ENCODE data around the gene TGOLN2.
"Not testable (repeated sequence)": the region's sequence is repeated elsewhere in the genome, so short reads cannot be mapped to it uniquely, and the experiment has no call there.

The TGOLN2 gene

GRCh38 chr2:85327822-85328617 is at the start of gene TGOLN2:
Gene TGOLN2 (minus strand): TSS chr2:85327989. CDS start chr2:85327962, 27 bp downstream.
- peak; percentile 94 for DNase-seq

DNA sequence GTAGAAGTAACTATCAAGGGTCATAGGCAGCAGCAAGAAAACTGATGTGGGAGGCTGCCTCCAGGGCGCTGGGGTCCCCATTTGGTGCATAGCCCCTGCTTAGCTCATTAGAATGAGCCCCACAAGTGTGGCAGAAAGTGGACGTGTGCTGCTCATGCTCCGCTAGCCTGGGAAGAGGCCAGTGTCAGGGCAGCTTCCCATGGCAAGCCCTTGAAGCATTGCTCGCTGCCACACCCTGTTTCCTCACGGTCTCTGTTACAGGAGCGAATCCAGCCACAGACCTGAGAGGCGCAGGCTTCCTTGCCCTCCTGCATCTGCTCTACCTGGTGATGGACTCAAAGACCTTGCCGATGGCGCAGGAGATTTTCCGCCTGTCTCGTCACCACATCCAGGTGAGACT is 49.3 kb upstream of the TGOLN2 start:
- DNase-seq: no peak

DNA sequence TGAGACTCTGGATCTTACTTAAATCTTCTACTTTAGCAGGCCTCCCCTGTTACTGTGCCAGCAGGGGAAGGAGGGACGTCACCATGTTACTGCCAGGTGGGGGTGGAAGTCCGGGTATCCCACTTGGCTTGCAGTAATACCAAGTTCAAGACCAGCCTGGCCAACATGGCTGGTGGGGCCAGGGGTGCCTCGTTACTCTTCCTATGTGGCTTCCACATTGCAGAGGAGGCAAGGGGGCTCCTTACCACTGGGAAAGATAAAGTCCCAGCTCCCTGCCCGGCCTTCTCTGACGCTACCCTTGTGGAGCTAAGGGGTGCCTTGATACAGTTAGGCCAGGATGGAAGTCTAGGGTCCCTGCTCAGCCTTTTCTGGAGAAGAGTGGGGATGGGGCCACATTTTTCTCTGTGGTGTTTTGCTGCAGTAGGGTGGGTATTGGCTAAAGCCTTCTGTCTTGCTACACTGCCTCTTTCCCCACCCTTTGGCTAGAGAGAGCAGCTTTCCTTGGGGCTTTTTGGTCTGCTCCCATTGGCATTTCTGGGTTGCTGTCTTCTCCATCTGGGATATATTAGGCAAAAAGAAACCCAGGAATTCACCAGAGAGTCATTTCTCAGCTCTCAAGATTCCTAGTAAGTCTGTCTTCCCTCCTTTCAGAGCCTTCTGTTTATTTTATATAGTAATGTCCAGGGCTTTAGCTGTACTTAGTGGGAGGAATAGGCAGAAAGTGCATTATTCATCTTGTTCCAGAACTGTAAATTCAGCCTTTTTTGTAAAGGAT is 48.7 kb upstream of the TGOLN2 start:
- no peak for DNase-seq

- DNase-seq: no peak
Observed at GRCh38 chr2:85371045-85371444, 43.3 kb upstream of the TGOLN2 start.

GRCh38 chr2:85369500-85369899 is 41.7 kb upstream of the TGOLN2 start:
- DNase-seq: no peak

- no peak for DNase-seq
Observed at GRCh38 chr2:85368921-85369320, 41.1 kb upstream of the TGOLN2 start.

- DNase-seq: no peak
Observed at GRCh38 chr2:85367180-85367579, 39.4 kb upstream of the TGOLN2 start.

DNA sequence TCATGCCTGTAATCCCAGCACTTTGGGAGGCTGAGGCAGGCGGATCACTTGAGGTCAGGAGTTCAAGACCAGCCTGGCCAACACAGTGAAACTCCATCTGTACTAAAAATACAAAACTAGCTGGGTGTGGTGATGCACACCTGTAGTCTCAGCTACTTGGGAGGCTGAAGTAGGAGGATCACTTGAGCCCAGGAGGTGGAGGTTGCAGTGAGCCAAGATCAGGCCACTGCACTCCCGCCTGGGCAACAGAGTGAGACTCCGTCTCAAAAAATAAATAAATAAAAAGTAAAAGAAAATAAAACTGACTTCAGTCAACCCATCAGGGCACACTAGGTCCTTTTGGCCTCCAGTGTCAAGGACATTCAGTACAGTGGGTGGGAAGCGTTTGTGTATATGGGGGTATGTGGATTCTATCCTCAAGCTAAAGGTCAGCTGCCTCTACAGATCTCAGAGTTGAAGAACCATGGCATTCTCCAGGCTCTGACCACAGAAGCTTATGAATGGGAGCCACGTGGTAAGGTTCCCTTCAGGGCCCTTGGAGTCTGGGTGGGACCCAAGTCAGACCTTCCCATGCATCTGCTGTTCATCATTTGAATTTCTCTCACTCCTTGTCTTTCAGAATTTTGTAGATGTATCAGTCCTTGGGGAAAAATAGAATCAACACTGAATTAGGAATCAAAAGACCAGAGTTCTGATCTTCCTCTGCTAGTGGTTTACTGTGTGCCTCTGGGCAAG is 35.0 kb upstream of the TGOLN2 start:
- DNase-seq: not testable (repeated sequence)

DNA sequence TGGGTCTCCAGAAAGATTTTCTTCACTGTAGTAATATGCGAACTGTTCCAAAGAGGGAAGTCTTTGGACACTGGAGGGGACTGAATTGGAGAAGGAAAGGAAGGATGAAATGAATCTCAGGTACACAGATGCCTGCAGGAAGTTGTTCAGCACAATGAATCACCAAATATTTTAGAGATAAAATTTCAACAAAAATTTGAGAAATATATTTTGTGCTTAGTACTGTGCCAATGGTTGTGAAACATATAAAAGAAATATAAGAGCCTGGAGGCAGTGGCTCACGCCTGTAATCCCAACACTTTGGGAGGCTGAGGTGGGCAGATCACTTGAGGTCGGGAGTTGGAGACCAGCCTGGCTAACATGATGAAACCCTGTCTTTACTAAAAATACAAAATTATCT is 29.9 kb upstream of the TGOLN2 start:
- no peak for DNase-seq

DNA sequence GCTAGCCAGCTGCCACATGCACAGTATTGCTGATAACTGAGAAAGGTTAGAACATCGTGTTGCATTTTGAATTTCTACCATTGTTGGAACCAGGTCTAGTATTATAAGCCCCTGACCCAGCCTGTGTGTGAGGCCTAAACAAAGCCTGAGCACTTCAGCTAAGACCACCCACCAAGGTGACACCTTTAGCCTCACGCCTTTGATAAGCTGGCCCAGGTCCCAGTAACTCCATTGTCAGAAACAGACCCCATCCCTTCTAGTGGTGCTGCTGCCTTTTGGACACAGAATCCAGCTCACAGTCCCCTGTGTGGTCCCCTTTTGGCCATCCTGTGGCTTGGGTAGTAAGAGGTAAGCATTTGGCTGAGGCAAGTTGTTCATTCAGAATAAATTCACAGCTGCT is 28.4 kb upstream of the TGOLN2 start:
- no peak for DNase-seq

GRCh38 chr2:85355521-85355920 is 27.7 kb upstream of the TGOLN2 start:
- peak; percentile 29 for DNase-seq

DNA sequence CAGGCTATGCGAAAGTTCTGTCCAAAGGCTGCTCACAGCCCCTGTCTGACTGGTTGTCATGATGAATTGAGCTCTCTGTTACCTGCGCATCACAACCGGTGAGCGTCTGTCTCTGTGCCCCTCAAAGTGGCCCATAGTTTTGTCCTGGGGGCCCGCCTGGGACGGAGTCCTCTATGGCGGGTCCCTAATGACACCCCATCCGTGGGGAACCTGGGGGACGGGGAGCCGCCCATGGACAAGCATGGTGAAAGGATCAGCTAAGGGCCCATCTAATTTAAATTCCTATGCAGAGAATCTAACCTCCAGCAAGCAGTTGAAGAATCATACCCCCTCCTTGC is 27.3 kb upstream of the TGOLN2 start:
- DNase-seq: no peak

DNA sequence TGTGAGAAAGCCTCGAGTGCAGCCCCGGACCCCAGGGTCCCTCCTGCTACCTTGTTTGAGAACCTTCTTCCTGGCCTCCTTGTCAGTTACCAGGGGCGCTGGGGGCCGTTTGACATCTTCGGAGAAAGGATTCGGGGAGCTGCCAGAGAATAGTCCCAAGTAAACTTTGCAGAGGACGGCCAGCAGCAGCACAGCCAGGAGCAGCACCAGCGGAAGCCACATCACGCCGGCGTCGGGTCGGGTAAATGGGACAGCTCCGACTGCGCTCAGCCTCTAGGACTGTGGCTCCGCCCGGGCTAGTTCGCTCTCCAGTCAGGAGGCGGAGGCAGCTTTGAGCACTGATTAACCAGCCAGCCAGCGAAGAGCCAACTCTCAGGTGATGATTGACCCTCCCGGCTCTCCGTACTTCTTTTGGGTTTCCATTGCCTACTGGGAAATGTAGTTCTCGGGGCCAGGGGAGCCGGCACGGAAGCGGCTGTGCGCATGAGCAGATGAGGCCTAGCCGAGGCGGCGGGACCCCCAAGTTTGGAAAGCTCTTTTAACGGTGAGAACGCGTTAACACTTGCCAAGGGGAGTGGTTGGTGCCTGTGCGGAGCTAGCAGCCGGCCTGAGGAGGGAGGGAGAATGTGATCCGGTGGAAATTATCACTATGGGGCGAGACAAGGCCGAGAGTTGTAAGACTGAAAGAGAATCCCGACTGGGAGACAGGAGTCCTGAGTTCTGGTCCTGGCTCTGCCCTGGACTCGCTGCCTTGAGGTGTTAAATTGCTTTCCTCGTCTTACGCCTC is 26.7 kb upstream of the TGOLN2 start, which contains the start of the genes ELMOD3 and RETSAT:
ELMOD3 (plus strand) TSS at position 484 of the 787 bp plus-strand sequence. CDS start 2,430 bp downstream, outside the sequence.
RETSAT (minus strand) TSS at position 243 of the 787 bp plus-strand sequence; CDS start at position 222, 21 bp downstream.
- peak; percentile 99 for DNase-seq

DNA sequence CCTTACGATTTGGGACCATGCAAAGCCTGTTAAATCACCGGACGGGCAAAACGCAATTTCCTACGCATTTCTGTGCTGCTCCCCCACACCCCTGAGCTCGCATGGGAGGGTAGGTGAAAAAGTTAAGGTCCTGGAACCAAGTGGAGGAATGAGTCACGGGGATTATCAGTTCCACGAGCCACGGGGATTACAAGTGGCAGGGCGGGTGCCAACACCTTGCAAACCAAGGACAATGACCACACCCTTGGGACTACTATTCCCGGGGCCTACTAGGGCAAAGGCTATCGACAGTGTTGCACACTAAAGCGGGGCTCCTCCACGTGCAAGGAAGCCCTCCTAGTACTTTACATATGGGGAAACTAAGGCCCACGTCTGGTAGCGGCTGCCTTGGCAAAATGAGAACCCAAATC is 26.1 kb upstream of the TGOLN2 start:
- peak; percentile 28 for DNase-seq

DNA sequence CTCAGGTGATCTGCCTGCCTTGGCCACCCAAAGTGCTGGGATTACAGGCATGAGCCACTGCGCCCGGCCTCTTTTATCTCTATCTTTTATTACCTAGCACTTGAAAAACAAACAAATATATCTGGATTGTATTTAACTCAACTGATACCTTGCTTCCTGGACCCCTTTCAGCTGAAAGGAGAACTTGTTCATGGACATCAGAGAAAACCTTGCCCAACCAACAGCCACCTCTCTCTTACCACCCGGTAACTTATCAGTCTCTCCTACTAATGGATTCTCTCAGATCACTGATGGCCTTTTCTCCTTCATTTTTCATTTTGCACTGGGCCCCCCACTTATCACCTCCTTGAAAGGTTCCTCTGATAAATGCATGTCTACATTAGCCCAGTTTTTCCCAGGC is 19.8 kb upstream of the TGOLN2 start:
- DNase-seq: no peak

DNA sequence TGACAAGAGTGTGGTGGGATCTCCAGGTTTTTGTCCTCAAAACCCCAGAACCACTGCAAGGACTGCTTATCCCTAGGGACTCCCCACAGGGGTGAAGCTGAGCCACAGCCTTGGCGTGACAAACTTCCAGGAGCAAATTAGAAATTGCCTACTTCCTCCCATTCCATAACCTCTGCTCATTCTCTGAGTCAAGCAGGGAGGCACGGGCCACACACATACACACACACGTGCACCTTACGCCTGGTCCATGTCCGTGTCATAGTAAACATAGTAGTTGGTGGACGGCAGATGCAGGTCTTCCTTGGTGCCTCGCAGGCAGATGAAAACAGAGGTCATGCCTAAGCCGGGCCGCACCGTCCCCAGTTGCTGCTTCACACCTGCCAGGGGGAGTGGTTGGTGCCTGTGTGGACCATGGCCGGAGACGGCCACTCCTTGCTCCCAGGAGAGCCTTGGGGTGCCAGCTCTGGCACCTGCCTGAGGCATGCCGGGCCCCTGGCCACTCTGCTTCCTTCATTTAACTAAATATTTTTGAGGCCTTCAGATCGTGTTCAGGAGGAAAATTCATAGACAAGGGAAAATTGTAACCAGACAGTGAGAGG is 16.7 kb upstream of the TGOLN2 start:
- DNase-seq: no peak

- not testable (repeated sequence) for DNase-seq
Observed at GRCh38 chr2:85343207-85343895, 15.6 kb upstream of the TGOLN2 start.

- DNase-seq: peak; percentile 6
Observed at GRCh38 chr2:85342156-85342555, 14.4 kb upstream of the TGOLN2 start.

GRCh38 chr2:85341269-85342029 is 13.7 kb upstream of the TGOLN2 start:
- no peak for DNase-seq

DNA sequence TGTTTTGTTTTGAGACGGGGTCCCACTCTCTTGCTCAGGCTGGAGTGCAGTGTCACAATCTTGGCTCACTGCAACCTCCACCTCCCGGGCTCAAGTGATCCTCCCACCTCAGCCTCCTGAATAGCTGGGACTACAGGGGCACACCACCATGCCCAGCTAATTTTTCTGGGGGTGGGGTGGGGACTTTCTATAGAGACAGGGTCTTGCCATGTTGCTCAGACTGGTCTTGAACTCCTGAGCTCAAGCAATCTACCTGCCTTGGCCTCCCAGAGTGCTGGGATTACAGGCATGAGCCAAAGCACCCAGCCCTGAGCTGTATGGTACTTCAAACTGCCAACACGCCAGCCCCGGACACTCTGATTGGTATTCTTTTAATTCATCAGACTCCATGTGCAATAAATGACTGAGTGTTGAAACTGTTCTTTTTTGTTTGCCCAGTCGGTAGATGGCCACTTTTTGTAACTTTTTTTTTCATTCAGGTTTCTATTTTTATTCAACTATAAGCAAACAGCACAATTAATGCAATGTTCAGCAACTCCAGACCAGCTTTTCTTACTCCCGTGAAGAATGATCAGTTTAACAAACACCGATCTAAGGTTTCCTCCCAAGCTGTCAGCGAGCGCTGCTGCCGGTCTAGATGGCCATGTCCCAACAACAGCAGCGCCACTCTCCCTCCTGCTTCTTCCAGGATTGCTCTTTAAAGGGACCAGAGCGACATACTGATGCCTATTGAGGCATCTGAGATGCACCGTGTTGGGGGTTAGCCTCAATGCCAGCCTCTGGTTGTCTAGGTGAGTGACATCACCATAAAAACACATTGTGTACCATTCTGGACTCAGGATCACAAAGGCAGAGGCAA is 12.5 kb upstream of the TGOLN2 start:
- DNase-seq: no peak

Measured in hematopoietic multipotent progenitor cell treated with erythropoietin and hydrocortisone succinate and interleukin-3 and kit ligand, for 8 days (in vitro differentiated cells).